Glutamatergic neuron (in vitro differentiated cells): ENCODE results near the gene PHTF2. TPM values are rescaled to one million over a fixed set of nuclear protein-coding genes. Genes with fewer than 3 reads are reported as not detected.

Source experiments
- DNase-seq: peaks from one replicate; pipeline ENCODE4 v3.0.0; 2022
- H3K27ac Mint-ChIP-seq: one replicate; pipeline ENCODE4 v1.8.0; 2020; ENCODE audit warnings: mild to moderate bottlenecking, mixed read lengths, inconsistent platforms; ENCODE audit not compliant: unreplicated experiment
- H3K27me3 Mint-ChIP-seq: one replicate; pipeline ENCODE4 v1.8.0; 2020; ENCODE audit warnings: mild to moderate bottlenecking, moderate library complexity, mixed read lengths, inconsistent platforms; ENCODE audit not compliant: unreplicated experiment
- H3K36me3 Mint-ChIP-seq: one replicate; pipeline ENCODE4 v1.8.0; 2020; ENCODE audit warnings: mild to moderate bottlenecking, mixed read lengths, inconsistent platforms; ENCODE audit not compliant: unreplicated experiment
- H3K4me1 Mint-ChIP-seq: one replicate; pipeline ENCODE4 v1.8.0; 2020; ENCODE audit warnings: mild to moderate bottlenecking, low read depth, mixed read lengths, inconsistent platforms; ENCODE audit not compliant: unreplicated experiment
- H3K4me3 Mint-ChIP-seq: one replicate; pipeline ENCODE4 v1.8.0; 2020; ENCODE audit warnings: mild to moderate bottlenecking, mixed read lengths, inconsistent platforms; ENCODE audit not compliant: unreplicated experiment
- H3K9me3 Mint-ChIP-seq: one replicate; pipeline ENCODE4 v1.8.0; 2020; ENCODE audit warnings: mild to moderate bottlenecking, moderate library complexity, mixed read lengths, inconsistent platforms; ENCODE audit not compliant: unreplicated experiment
- total RNA-seq: library from RNA; stranded (reverse); fragmentation: NEBNext Ultra II Directional; extraction: Animal tissue kit (Norgen Biotek cat#: 25700); gene quantifications from one replicate; pipeline ENCODE4 v1.2.1, GENCODE V29; 2021; ENCODE audit not compliant: unreplicated experiment
- TF ChIP-seq, protein P1 (sequence below): fragments of 200-600 bp; sonication (generic); IDR thresholded peaks from one replicate; pipeline ENCODE4 v1.5.0; 2021; ENCODE audit not compliant: partially characterized antibody, unreplicated experiment

The PHTF2 gene
- total RNA-seq, 1 donor from 2014 or later: 15.1 TPM

DNA sequence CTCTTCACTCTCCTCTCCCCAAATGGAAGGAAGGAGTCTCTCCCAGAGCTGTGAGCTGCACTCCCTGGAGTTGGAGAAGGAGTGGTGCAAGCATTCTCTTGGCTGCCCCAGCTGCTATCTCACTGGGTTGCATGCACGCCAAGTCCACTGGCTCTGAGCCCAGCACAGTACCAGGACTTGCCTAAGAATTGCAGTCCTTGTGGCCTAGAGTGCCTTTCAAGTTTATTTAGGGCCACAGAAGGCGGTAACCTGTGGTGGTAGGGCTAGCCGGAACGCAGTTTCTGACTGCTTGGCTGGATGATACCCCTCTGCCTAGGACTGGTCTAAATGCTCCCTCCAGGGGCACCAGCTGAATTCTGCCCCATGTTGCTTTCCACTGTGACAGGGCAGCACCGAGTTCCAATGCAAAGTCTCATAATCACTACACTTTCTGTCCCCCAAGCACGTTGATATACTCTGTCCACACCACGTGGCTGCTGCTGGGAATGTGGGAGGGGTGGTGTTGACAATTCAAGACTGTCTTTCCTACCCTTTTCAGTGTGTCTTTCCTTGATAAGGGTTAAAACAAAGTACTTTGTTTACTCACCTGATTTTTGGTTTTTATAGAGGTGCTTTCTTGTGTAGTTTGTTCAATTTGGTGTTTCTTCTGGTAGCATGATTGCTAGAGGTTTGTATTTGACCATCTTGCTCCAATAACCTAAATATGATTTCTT is 57.0 kb downstream of the PHTF2 start:
- no peaks in the 10 kb centered on the region for H3K27me3 Mint-ChIP-seq
- H3K9me3 Mint-ChIP-seq: peaks cover 1% of the 10 kb centered on the region
- TF ChIP-seq, protein P1, sequence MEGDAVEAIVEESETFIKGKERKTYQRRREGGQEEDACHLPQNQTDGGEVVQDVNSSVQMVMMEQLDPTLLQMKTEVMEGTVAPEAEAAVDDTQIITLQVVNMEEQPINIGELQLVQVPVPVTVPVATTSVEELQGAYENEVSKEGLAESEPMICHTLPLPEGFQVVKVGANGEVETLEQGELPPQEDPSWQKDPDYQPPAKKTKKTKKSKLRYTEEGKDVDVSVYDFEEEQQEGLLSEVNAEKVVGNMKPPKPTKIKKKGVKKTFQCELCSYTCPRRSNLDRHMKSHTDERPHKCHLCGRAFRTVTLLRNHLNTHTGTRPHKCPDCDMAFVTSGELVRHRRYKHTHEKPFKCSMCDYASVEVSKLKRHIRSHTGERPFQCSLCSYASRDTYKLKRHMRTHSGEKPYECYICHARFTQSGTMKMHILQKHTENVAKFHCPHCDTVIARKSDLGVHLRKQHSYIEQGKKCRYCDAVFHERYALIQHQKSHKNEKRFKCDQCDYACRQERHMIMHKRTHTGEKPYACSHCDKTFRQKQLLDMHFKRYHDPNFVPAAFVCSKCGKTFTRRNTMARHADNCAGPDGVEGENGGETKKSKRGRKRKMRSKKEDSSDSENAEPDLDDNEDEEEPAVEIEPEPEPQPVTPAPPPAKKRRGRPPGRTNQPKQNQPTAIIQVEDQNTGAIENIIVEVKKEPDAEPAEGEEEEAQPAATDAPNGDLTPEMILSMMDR: no peak
- H3K4me3 Mint-ChIP-seq: no peak overlapping the region
- no peaks in the 10 kb centered on the region for H3K36me3 Mint-ChIP-seq
- H3K27ac Mint-ChIP-seq: no peak overlapping the region
- DNase-seq: no peak
- no peaks in the 10 kb centered on the region for H3K4me1 Mint-ChIP-seq

DNA sequence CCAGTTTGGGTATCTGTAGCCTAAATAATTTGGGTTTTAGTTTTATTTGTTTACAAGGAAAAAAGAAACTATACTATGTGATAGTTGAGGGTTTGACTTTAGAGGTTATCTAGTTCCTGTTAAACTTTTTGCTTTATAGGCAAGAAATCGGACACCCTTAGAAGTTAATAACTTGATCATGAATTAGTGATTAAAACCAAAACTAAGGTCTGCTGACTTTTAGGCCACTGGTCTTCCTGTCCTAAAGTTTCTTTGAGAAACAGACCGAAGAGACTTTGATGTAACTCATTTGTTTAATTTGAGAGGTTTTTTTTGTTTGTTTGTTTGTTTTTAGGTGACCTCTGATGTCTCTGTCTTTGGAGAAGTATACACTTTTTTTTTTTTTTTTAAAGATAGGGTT is 59.7 kb downstream of the PHTF2 start:
- no peaks in the 10 kb centered on the region for H3K36me3 Mint-ChIP-seq
- no peak overlapping the region for H3K4me3 Mint-ChIP-seq
- H3K27me3 Mint-ChIP-seq: no peaks in the 10 kb centered on the region
- no peak overlapping the region for H3K27ac Mint-ChIP-seq
- TF ChIP-seq, protein P1: no peak
- H3K9me3 Mint-ChIP-seq: peaks cover 1% of the 10 kb centered on the region
- no peak for DNase-seq
- no peaks in the 10 kb centered on the region for H3K4me1 Mint-ChIP-seq

DNA sequence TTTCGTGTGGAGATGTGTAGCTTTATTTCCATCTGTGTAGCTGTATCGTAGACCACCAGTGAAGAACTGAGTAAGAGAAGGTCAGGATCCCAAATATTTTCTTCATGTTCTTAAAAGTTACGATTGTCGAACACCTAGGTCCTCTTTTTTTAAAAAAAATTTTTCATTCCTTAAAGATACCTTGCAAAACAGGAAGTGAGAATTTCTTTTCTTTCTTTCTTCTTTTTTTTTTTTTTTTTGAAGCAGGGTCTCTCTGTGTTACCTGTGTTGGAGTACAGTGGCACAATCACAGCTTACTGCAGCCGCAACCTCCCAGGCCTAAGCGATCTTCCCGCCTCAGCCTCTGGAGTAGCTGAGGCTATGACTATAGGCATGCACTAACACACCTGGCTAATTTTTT is 60.8 kb downstream of the PHTF2 start:
- H3K36me3 Mint-ChIP-seq: no peaks in the 10 kb centered on the region
- TF ChIP-seq, protein P1: no peak
- H3K4me1 Mint-ChIP-seq: no peaks in the 10 kb centered on the region
- no peaks in the 10 kb centered on the region for H3K27me3 Mint-ChIP-seq
- H3K9me3 Mint-ChIP-seq: peaks cover 1% of the 10 kb centered on the region
- DNase-seq: no peak
- H3K4me3 Mint-ChIP-seq: no peak overlapping the region
- H3K27ac Mint-ChIP-seq: no peak overlapping the region

DNA sequence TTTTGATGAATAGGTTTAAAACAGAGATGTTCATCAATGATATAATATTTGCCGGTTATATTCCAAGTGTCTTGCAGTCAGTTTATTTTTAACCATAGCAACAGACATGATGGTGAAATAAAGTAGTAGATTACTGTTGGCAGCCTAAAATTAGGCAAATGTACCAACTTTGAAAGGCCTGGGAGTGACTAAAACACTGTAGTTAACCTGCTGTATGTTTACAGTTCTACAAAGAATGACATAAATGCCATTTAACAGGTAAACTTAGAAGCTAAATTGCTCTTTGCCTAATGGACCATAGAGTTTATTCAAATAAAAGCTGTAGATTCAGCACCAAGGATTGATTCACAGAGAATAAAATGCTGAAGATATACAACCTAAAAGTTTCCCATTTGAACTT is 64.1 kb downstream of the PHTF2 start:
- DNase-seq: no peak
- H3K4me1 Mint-ChIP-seq: no peaks in the 10 kb centered on the region
- no peaks in the 10 kb centered on the region for H3K36me3 Mint-ChIP-seq
- H3K4me3 Mint-ChIP-seq: no peak overlapping the region
- TF ChIP-seq, protein P1: no peak
- H3K27me3 Mint-ChIP-seq: no peaks in the 10 kb centered on the region
- no peak overlapping the region for H3K27ac Mint-ChIP-seq
- H3K9me3 Mint-ChIP-seq: no peaks in the 10 kb centered on the region

DNA sequence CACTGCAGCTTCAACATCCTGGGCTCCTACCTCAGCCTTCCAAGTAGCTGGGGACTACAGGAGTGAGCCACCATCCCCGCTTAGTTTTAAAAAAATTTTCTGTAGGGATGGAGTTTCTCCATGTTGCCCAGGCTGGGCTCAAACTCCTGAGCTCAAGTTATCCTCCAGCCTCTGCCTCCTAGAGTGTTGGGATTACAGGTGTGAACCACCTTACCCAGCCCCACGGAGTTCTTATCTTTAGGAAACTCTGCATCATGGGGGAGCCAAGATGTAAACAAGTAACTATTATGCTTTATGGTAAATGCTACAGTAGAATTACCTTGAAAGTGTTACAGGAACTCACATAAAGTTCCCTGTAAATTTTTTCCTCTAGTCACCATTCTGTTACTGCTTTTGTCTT is 65.3 kb downstream of the PHTF2 start:
- Mint-ChIP-seq H3K9me3 (no peaks in the 10 kb centered on the region), H3K4me3 (no peak overlapping the region), H3K36me3 (no peaks in the 10 kb centered on the region), H3K4me1 (no peaks in the 10 kb centered on the region), H3K27me3 (no peaks in the 10 kb centered on the region), H3K27ac (no peak overlapping the region)
- TF ChIP-seq, protein P1: no peak
- DNase-seq: no peak
